OCI-M2 (cell line): ENCODE data around the gene TRIM47.
"Not testable (repeated sequence)": the region's sequence is repeated elsewhere in the genome, so short reads cannot be mapped to it uniquely, and the experiment has no call there.

Source experiments
- DNase-seq: peaks from one replicate; lab custom pipeline; 2025; ENCODE audit not compliant: unreplicated experiment; lab: John Stamatoyannopoulos, UW

TRIM47 gene

GRCh38 chr17:75872434-75873351 is 5.7 kb downstream of the TRIM47 start:
- no peak for DNase-seq

GRCh38 chr17:75870228-75870627 is 8.2 kb downstream of the TRIM47 start:
- not testable (repeated sequence) for DNase-seq

DNA sequence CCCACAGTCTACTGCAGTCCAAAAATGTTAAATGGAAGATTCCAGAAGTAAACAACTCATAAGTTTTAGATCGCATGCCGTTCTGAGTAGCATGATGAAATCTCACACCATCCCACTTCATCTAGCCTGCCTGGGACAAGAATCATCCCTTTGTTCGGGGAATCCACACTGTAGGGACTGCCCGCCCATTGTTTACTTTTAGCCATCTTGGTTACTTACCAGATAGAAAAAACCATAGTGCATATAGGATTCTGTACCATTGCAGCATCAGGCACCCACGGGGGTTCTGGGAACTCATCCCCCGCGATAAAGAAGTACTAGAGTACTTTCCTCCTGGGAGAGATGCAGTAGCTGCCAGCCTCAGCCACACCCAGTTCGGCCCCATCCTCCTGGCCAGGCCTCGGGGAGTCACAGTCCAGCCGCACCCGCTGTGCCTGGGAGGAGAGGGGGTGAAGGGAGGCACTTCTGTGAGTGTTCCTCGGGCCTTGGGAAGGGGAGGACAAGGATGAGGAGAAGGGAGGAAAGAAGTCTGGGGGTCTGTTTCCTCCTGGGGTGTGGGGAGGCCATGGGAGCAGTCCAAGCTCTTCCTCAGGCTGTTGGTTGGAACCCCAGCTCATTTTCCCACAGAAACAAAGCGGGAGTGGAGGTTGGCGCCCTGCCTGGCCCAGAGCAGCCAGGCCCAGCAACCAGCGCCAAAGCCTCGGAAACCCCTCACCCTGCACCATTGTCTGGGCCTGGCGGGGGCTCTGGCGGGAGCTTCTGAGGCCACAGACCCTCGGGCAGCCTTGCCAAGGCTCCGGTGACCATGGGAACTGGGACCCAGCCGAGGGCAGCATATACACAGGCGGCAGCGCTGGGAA is 8.9 kb downstream of the TRIM47 start:
- DNase-seq, result no peak

DNA sequence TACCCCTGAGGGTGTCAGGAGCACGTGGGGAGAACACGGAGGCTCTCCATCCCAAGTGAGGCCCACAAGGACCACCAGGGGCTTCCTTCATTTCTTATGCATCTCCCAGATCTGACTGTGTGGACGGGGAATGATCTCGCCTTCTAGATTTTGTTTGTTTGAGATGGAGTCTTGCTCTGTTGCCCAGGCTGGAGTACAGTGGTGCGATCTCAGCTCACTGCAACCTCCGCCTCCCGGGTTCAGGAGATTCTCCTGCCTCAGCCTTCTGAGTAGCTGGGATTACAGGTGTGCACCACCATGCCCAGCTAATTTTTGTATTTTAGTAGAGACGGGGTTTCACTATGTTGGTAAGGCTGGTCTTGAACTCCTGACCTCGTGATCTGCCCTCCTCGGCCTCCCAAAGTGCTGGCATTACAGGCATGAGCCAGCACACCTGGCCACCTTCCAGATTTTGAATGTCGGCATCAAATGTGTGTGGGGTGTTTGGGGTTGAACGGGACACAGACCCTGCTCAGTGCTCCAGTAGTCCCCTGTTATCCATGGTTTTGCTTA is 9.6 kb downstream of the TRIM47 start:
- not testable (repeated sequence) for DNase-seq

- not testable (repeated sequence) for DNase-seq
Observed at GRCh38 chr17:75865404-75866188, 12.8 kb downstream of the TRIM47 start.

- DNase-seq, result not testable (repeated sequence)
Observed at GRCh38 chr17:75864887-75865286, 13.5 kb downstream of the TRIM47 start.

DNA sequence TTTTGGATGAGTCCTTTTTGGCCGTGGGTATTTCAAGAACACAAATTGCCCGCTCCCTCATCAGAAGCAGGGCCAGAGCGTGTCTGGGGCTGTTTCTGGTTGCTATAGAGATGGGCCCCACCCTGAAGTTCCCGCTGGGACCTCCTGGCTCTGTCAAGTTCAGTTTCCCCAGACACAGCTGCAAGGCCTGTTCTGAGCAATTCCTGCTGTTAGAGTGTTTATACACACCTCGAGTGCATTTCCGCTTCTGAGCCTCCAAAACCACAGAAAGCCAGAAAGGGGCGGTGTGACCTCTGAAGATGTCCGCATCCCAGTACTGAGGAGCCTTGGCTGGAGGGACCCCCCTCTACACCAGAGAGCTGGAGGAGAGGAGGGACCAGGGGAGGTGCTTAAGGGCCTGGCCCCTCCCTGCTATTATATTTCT is 13.9 kb downstream of the TRIM47 start:
- DNase-seq, result no peak

GRCh38 chr17:75861927-75862317 is 16.5 kb downstream of the TRIM47 start:
- DNase-seq, result no peak

GRCh38 chr17:75859358-75859757 is 19.0 kb downstream of the TRIM47 start:
- DNase-seq, result not testable (repeated sequence)

GRCh38 chr17:75856062-75856756 is 22.2 kb downstream of the TRIM47 start:
- no peak for DNase-seq

- DNase-seq, result peak; percentile 90
Observed at GRCh38 chr17:75855310-75856061, 22.9 kb downstream of the TRIM47 start, which contains the start of gene WBP2. Gene WBP2, minus strand, starts transcription at chr17:75855335. Its CDS starts 38 bp downstream, at chr17:75855297.

- no peak for DNase-seq
Observed at GRCh38 chr17:75854881-75855309, 23.5 kb downstream of the TRIM47 start.

GRCh38 chr17:75854101-75854748 is 24.2 kb downstream of the TRIM47 start:
- no peak for DNase-seq

- no peak for DNase-seq
Observed at GRCh38 chr17:75853433-75853832, 24.9 kb downstream of the TRIM47 start.

- DNase-seq, result not testable (repeated sequence)
Observed at GRCh38 chr17:75851693-75851991, 26.7 kb downstream of the TRIM47 start.

GRCh38 chr17:75850928-75851692 is 27.3 kb downstream of the TRIM47 start:
- no peak for DNase-seq

GRCh38 chr17:75849724-75850123 is 28.7 kb downstream of the TRIM47 start:
- DNase-seq, result no peak

- no peak for DNase-seq
Observed at GRCh38 chr17:75849279-75849646, 29.1 kb downstream of the TRIM47 start.
